HG03558 (cell line): Measurements from ENCODE around the gene DMAC2.
"Not testable (repeated sequence)": the region's sequence is repeated elsewhere in the genome, so short reads cannot be mapped to it uniquely, and the experiment has no call there.

Experiments
- ATAC-seq: cut with Tn5 transposase; IDR thresholded peaks from one replicate; pipeline ENCODE4 v1.9.1; 2021; ENCODE audit warnings: moderate number of reproducible peaks; ENCODE audit not compliant: unreplicated experiment; ENCODE audit errors: extremely low read depth

DMAC2 gene

DNA sequence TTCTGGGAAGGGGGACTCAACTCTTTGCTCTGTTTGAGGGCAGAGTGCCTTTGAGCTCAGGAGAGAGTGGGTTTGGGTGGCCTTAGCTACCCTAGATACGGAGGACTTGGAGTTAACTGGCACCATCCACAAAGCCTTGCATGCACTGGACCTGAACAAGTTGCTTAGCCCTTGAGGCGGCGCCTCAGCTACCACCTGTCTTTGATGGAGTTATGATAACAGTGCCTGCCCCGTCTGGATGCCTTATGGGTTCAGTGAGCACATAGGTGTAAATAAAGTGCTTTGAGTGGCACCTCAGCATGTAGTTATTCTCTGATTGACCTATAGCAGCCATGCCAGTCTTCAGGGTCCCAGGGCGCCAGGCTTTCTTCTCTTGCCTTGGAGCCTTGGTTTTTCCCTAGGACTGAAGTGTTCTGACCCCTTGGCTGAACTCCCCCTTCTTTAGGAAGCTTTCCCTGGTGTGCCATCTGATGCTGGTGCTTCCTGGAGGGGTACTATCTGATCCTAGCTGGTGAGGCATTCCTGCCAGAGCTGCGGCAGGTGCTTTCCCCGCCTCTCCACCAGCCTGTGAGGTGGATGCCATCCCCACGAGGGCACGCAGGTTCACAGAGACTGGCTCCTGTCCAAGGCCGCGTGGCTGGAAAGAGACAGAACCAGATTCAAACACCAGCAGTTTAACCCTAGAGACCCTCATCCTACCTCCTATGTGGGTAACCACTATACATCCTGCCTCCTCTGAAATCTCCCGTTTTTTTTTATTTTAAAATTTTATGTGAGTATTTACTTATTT lies 36.3 kb downstream of the DMAC2 start:
- ATAC-seq = no peak

DNA sequence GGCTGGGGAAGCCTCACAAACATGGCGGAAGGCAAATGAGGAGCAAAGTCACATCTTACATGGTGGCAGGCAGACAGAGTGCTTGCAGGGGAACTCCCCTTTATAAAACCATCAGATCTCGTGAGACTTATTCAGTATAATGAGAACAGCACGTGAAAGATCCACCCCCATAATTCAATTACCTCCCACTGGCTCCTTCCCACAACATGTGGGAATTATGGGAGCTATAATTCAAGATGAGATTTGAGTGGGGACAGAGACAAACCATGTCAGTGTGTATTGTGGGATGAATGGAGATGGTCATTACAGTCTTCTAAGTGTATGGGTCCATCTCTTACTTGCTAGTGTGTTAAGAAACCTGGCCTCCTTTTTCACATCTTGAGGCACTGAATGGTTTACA lies 37.7 kb downstream of the DMAC2 start:
- no peak for ATAC-seq

DNA sequence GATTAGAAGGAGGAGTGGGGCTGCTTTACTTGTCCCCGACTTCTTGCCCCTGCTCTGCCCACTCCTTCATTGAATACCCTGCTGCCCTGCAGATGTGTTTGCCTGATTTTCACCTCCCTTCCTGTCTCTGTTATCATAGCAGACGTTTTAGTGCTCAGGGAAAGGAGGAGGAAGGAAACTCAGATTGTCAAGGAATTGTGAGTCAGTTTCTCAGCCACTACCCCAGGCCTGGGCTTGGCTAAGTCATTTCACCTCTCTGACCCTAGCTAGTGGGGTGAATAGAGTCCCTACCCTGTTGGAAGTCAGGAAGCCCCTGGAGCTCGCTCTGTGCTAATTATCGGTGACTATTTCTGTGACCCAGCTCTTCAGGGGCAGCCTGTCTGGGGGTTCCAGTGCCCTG lies 38.2 kb downstream of the DMAC2 start:
- ATAC-seq = no peak

DNA sequence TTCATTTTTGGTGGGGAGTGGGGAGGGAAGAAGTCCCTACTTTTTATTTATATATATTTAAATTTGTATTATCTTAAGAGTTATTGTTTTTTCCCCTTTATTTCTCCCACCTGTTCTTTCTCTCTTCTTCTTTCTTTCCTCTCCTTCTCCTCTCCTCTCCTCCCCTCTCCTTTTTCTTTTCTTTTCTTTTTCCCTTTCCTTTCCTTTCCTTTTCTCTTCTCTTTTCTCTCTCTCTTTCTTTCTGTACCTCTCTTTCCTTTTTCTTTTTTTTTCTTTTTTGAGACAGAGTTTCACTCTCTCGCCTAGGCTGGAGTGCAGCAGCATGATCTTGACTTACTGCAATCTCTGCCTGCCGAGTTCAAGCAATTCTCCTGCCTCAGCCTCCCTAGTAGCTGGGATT lies 40.2 kb downstream of the DMAC2 start:
- no peak for ATAC-seq

DNA sequence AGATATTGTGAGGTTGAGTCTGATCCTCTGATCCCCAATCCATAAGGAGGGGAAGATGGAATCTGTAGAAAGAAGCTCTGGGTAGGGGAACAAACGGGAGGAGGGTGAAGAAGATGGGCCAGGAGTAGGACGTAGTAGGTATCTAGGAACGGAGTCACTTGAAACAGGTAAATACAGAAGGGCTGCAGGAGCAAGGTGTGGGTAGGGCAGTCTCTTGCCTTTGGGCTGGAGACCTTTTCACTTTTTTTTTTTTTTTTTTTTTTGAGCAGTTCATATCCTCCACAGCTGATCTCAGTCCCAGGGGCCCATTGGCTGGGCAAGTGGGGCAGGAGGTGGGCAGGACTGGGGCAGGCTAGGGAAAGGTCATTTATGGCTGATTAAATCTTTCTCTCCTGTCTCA lies 40.6 kb downstream of the DMAC2 start:
- ATAC-seq = no peak

DNA sequence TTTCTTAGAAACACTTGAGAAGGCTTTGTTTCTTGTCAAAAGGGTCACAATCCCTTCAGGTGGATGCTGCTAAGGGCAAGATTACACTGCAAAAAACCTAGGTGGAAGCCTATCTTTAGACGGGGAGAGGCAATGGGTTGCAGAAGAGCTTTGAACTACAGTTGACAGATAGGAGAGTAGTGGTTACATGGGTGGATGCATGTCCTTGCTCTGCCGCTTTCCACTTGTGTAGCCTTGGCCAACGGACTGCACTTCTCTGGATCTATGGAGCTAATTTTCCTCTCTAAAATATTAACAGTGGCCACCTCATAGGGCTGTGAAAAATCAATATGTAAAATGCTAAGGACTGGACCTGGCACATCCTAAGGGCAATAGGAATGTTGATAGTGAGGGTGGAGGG lies 41.1 kb downstream of the DMAC2 start:
- no peak for ATAC-seq

DNA sequence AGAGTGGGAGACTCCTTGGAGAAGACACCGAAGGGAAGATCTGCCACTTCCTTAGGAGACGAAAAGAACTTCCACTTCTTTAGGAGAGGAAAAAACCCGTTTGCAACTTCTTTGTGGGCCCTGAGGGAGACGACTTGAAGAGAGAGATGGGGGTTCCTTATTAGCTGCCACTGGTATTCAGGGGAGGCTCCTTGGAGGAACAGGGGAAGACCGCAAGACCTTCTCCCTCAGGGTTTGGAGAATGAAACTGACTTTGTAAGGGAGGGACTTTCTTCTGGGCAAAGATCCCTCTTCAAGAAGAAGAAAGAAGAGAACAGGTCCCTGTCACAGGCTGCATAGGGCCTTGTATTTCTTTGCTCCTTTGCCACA lies 41.7 kb downstream of the DMAC2 start:
- ATAC-seq = no peak

DNA sequence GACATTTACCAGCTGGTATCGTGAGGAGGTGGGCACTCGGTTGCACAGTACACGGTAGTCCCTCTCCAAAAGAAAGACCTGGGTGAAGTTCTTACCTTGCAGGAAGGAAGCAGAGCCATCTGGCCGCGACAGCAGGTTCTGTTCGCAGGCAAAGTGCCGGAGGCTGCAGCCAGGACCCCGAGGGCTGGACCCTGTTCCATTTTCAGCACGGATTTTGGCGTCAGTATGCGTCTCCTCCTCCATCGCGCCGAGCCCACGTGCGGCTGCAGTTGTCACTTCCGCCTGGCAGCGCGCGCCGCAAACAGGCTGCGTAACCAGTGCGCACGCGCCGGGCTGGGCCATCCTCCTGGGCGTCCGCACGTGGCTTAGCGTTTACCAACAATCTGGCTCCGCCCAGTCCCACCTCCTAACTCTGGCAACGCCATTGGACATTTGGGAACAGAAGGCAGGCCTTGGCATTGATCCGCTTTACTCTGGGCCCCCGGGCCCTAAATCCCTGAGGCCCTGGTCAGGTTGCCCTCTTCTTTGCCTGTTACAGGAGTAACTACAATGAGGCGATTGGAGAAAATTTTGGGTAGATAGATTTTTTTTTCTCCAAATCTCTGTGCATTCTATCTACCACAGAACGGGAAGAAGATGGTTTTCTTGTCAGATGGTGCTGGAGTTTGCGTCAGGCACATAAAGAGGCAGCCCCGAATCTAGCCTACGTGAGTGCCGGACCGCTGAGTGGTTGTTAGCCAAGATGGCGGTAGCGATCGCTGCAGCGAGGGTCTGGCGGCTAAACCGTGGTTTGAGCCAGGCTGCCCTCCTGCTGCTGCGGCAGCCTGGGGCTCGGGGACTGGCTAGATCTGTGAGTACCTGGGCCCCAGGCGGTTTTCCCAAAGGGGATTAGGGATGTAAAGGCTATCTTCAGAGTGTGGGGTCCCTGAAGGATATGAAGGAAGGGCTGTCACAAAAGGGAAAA lies 42.3 kb downstream of the DMAC2 start, which contains the start of the genes BCKDHA and EXOSC5:
TSS of gene BCKDHA (plus strand) at position 733 of the 964 bp plus-strand sequence. CDS start at position 743, 10 bp downstream.
TSS of gene EXOSC5 (minus strand) at position 274 of the 964 bp plus-strand sequence. CDS start at position 243, 31 bp downstream.
- peak; percentile 68 for ATAC-seq

DNA sequence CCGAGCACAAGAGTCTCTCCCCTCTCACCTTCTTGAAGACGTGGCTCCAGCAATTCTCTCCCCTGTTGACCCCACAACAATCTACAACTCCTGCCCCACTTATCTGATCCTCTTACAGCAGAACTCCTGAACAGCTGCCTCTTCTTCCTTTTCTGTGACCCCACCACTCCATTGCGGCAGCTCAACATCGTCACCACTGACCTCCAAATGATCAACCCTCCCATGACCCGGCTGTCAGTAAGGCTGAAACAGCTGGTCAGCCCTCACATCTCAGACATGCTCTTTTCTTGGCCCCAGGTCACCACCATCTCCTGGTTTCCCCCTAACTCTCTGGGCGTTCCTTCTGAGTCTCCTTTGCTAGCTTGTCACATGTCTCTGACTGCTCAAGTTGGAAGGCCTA lies 44.4 kb downstream of the DMAC2 start:
- ATAC-seq = no peak

DNA sequence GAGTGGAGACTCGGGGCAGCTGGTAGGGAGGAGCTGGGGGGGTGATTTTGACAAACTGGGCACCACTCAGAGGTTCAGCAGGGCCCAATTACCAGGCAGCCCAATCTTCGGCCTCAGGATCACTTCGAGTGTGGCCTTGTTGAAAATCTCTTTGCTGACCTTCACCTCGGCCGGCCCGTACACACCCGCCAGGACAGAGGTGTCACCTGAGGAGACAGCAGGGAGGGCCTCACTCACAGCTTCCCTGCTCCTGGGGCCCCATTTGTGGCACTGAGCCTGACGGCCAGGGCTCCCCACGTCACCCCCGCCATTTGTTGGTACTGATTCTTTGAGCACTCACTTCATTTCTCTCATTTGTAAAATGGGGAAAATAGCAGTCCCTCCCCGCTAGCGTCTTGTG lies 46.9 kb downstream of the DMAC2 start:
- no peak for ATAC-seq

DNA sequence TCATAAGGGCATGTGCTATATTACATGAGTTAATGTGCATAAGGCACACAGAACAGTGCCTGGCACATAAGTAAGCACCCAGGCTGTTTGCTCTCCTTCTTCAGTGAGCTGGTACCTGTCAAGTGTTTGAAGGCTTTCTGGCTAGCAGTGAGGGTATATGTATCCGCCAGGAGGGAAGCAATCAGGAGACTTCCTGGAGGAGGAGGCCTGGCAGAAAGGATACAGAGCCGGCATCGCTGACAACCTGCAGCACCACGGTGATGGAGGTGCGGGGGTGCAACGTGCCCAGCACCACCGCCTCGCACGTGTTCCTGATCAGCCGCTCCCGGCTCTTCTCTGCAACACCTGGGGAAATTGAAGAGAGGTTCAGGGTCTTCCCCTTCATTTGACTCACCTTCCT lies 48.1 kb downstream of the DMAC2 start:
- no peak for ATAC-seq

DNA sequence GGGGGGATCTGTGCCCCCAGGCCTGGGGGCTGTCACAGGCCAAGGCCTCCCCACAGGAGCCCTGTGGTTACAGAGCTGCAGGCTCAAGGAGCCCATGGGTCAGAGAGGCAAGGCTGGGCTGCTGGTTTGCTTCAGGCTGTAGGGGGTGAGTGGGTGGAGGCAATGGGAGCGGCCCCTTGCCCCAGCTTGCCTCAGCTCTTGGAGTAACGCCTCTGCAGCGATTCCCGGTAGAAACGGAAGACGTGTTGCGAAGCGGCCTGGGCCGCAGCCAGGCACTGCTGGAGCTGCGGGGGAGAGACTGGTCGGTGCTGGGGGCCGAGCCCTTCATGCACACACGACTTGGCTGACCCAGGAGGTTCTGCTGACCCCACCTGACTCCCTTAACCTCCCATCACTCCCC lies 53.3 kb downstream of the DMAC2 start:
- no peak for ATAC-seq

DNA sequence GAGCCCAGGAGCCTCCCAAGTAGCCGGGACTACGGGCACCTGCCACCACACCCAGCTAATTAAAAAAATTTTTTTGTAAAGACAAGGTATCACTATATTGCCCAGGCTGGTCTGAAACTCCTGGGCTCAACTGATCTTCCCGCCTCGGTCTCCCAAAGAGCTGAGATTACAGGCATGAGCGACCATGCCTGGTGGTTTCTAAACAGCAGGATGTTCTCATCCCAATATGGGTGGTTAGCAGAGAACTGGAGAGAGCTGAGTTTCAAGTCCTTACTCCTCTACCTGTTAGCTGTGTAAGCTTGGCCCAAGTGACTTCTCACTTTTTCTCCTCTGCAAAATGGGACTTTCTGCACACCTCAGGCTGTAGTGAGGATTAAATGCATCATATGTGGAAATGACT lies 55.4 kb downstream of the DMAC2 start:
- ATAC-seq = no peak

DNA sequence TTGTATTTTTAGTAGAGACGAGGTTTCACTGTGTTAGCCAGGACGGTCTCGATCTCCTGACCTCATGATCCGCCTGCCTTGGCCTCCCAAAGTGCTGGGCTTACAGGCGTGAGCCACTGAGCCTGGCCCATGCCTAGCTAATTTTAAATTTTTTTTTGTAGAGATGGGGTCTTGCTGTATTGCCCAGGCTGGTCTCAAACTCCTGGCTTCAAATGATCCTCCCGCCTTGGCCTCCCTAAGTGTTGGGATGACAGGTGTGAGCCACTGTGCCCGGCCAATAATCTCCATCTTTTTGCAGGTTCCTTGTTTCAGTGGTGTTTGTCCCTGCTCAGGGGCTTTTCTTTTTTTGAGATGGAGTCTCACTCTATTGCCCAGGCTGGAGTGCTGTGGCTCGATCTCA lies 58.2 kb downstream of the DMAC2 start:
- not testable (repeated sequence) for ATAC-seq
